ENCODE data around the gene EXOC3. TPM values are rescaled to one million over a fixed set of nuclear protein-coding genes. Genes with fewer than 3 reads are reported as not detected.

EXOC3 gene
- total RNA-seq, 1 experiment from 2014 or later: 155 TPM

DNA sequence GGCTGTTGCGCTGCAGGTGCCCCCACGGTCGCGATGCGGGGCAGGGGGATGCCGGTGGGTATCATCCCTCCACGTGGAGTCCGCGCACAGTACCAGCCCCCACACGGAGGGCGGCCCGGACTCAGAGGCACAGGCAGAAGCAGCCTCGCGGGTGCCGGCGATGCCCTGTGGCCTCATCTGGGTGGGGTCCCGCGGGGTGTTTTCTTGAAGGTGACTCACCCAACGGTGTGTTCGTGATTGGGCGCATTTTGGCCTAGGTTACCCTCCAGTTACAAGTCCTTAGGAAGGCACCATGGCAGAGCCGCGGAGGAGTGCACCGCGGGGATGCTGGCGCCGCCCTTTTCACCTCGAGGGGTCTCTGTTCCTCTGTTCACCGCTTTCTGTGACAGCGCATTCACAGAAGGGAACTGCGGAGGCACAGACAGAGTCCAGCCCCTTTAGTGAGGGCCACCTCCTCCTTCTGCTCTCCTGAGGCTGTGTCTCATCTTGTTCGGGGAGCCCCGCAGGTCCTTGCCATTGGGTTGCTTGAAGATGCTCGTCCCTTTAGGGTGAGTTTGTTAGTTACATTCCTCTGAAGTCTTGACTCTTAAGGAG is 21.6 kb upstream of the EXOC3 start:
- no peaks in the 10 kb centered on the region for H3K79me2 ChIP-seq (ENCODE audit: low read depth)

DNA sequence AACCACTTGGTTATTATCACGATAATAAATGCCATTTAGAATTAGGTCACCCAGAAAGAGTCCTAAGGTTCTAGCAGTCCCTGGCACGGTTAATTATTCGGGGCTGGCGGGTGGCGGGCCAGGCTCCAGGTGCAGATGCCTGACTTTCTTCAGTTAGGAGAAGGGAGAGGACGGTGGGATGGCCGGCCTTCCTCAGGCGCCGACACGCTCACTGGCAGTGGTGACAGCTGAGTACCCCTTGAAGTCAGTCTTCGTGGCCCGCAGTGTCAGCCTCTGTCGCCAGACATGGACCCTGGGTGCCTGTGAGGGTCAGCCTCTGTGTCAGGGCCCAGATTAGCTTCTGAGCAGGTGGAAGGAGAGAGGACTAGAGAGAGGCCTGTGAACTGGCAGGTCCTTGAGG is 21.1 kb upstream of the EXOC3 start:
- Histone ChIP-seq H3K4me1 (replicated peaks; ENCODE audit: insufficient read depth) (no peaks in the 10 kb centered on the region), H2AFZ (no peak overlapping the region), H3K9me2 (ENCODE audit: insufficient read depth) (no peaks in the 10 kb centered on the region), H3F3A (ENCODE audit: insufficient read depth, low read depth) (no peaks in the 10 kb centered on the region), H3K4me2 (no peak overlapping the region), H3K27me3 (ENCODE audit: insufficient read depth, low read depth) (no peaks in the 10 kb centered on the region), H3K79me2 (ENCODE audit: low read depth) (no peaks in the 10 kb centered on the region), H4K20me1 (ENCODE audit: insufficient read depth) (no peaks in the 10 kb centered on the region), H3K27ac (no peak overlapping the region), H3K9me3 (ENCODE audit: insufficient read depth, low read depth) (no peaks in the 10 kb centered on the region), H3K36me3 (ENCODE audit: low read depth) (no peaks in the 10 kb centered on the region), H3K4me3 (no peak overlapping the region)
- ChIA-PET POLR2A (ENCODE audit: unreplicated experiment) (no interaction called here), CTCF (interaction anchor here (0.6 kb wide), 1 partner anchor 54 kb away, joined by 3 read pairs; no protein-coding TSS in a partner anchor)
- intact Hi-C loops (cut with micrococcal nuclease; ENCODE audit: unreplicated experiment): no loop called here
- no TSS peak for BruUV-seq (replicated peaks)
- TF ChIP-seq CTCF (conservative IDR thresholded peaks at IDR 0.05) (no peak), EZH2 (IDR thresholded peaks at IDR 0.05; ENCODE audit: low read depth) (no peak)
- DNase-seq: no peak

More for the DNA sequence above, 21.6 kb upstream of the EXOC3 start:
- TF ChIP-seq EZH2 (IDR thresholded peaks at IDR 0.05; ENCODE audit: low read depth) (no peak), CTCF (conservative IDR thresholded peaks at IDR 0.05) (no peak)
- POLR2A ChIA-PET (ENCODE audit: unreplicated experiment): no interaction called here
- Histone ChIP-seq H3K27me3 (ENCODE audit: insufficient read depth, low read depth) (no peaks in the 10 kb centered on the region), H3K9me2 (ENCODE audit: insufficient read depth) (no peaks in the 10 kb centered on the region), H3K36me3 (ENCODE audit: low read depth) (no peaks in the 10 kb centered on the region), H4K20me1 (ENCODE audit: insufficient read depth) (no peaks in the 10 kb centered on the region), H3K27ac (no peak overlapping the region), H3K9me3 (ENCODE audit: insufficient read depth, low read depth) (no peaks in the 10 kb centered on the region), H2AFZ (no peak overlapping the region), H3K4me1 (replicated peaks; ENCODE audit: insufficient read depth) (no peaks in the 10 kb centered on the region), H3K4me3 (no peak overlapping the region), H3F3A (ENCODE audit: insufficient read depth, low read depth) (no peaks in the 10 kb centered on the region), H3K4me2 (no peak overlapping the region)
- CTCF ChIA-PET: interaction anchor here (0.6 kb wide), 1 partner anchor 54 kb away, joined by 3 read pairs; no protein-coding TSS in a partner anchor
- intact Hi-C loops (cut with micrococcal nuclease; ENCODE audit: unreplicated experiment): no loop called here
- no TSS peak for BruUV-seq (replicated peaks)
- no peak for DNase-seq

- ChIA-PET CTCF (interaction anchor here (0.6 to 1.0 kb wide), 2 partner anchors 8 to 55 kb away, joined by 3 read pairs; no protein-coding TSS in a partner anchor), POLR2A (ENCODE audit: unreplicated experiment) (no interaction called here)
- H3K4me1 ChIP-seq (replicated peaks; ENCODE audit: insufficient read depth): no peaks in the 10 kb centered on the region
- no peak overlapping the region for H3K4me2 ChIP-seq
- TF ChIP-seq CTCF (conservative IDR thresholded peaks at IDR 0.05) (no peak), EZH2 (IDR thresholded peaks at IDR 0.05; ENCODE audit: low read depth) (no peak)
- no peak overlapping the region for H3K27ac ChIP-seq
- no peak for DNase-seq
- H3K4me3 ChIP-seq: no peak overlapping the region
- no peaks in the 10 kb centered on the region for H3K9me2 ChIP-seq (ENCODE audit: insufficient read depth)
- H4K20me1 ChIP-seq (ENCODE audit: insufficient read depth): no peaks in the 10 kb centered on the region
- intact Hi-C loops (cut with micrococcal nuclease; ENCODE audit: unreplicated experiment): no loop called here
- no peaks in the 10 kb centered on the region for H3K9me3 ChIP-seq (ENCODE audit: insufficient read depth, low read depth)
- H2AFZ ChIP-seq: no peak overlapping the region
- H3K79me2 ChIP-seq (ENCODE audit: low read depth): no peaks in the 10 kb centered on the region
- no peaks in the 10 kb centered on the region for H3K27me3 ChIP-seq (ENCODE audit: insufficient read depth, low read depth)
- H3K36me3 ChIP-seq (ENCODE audit: low read depth): no peaks in the 10 kb centered on the region
- no peaks in the 10 kb centered on the region for H3F3A ChIP-seq (ENCODE audit: insufficient read depth, low read depth)
- no TSS peak for BruUV-seq (replicated peaks)
Measured at GRCh38 chr5:422323-423232, 20.4 kb upstream of the EXOC3 start.

Measured in PC-9 (cell line).